CD14-positive monocyte (primary cell): Measurements from ENCODE around the gene CLN5. TPM values are rescaled to one million over a fixed set of nuclear protein-coding genes. Genes with fewer than 3 reads are reported as not detected.
"Not testable (repeated sequence)": the region's sequence is repeated elsewhere in the genome, so short reads cannot be mapped to it uniquely, and the experiment has no call there.

ENCODE experiments used
- DNase-seq, 3 donors: peaks; one replicate each; pipeline ENCODE4 v3.0.0-alpha.2; 2011 to 2022
- H2AFZ ChIP-seq: 2 replicates; pipeline ENCODE4 v1.6.0; 2012; ENCODE audit warnings: mild to moderate bottlenecking, low read depth, low read length, inconsistent platforms; ENCODE audit not compliant: insufficient read depth, poor library complexity, severe bottlenecking
- H3K27ac ChIP-seq, 2 donors: 1 replicate in 1 of 2; 2 replicates in 1 of 2; pipeline ENCODE4 v1.5.1; 2012 to 2013; ENCODE audit warnings: low read length in 2 of 2, control low read depth in 1 of 2, inconsistent platforms in 1 of 2, low read depth in 1 of 2, mild to moderate bottlenecking in 1 of 2
- H3K27me3 ChIP-seq, 2 donors: one replicate each; pipeline versions ENCODE4 v1.6.0 to v1.6.1; 2011 to 2013; ENCODE audit warnings: low read length in 2 of 2; ENCODE audit not compliant: control insufficient read depth in 2 of 2, insufficient read depth in 2 of 2
- H3K36me3 ChIP-seq, 2 donors: replicated peaks in 1 of 2; 1 replicate in 1 of 2; 2 replicates in 1 of 2; pipeline versions ENCODE4 v1.5.1 to v1.6.1; 2012 to 2013; ENCODE audit warnings: low read length in 2 of 2, control low read depth in 1 of 2, inconsistent platforms in 1 of 2, mild to moderate bottlenecking in 1 of 2; ENCODE audit not compliant: insufficient read depth in 2 of 2, control insufficient read depth in 1 of 2
- H3K4me1 ChIP-seq, 2 donors: 1 replicate in 1 of 2; 2 replicates in 1 of 2; pipeline versions ENCODE4 v1.5.1 to v1.6.1; 2012 to 2013; ENCODE audit warnings: low read length in 2 of 2, control low read depth in 1 of 2, inconsistent platforms in 1 of 2, mild to moderate bottlenecking in 1 of 2, moderate library complexity in 1 of 2; ENCODE audit not compliant: insufficient read depth in 2 of 2, control insufficient read depth in 1 of 2
- H3K4me2 ChIP-seq: replicated peaks from 2 replicates; pipeline ENCODE3; 2012; ENCODE audit warnings: low read length, moderate library complexity, mild to moderate bottlenecking; ENCODE audit not compliant: poor library complexity, severe bottlenecking; ENCODE audit errors: extremely low read depth
- H3K4me3 ChIP-seq, 3 experiments: fragments of 200-600 bp in 1 of 3; sonication (generic) in 1 of 3; replicated peaks in 1 of 3; 1 replicate in 2 of 3; 2 replicates in 1 of 3; pipeline ENCODE4 v1.5.1; 2011 to 2013; ENCODE audit warnings: low read length in 3 of 3, mild to moderate bottlenecking in 3 of 3, control low read depth in 2 of 3, low read depth in 2 of 3, inconsistent platforms in 1 of 3, moderate library complexity in 1 of 3
- H3K79me2 ChIP-seq: 2 replicates; pipeline ENCODE4 v1.6.0; 2012; ENCODE audit warnings: mild to moderate bottlenecking, control low read depth, inconsistent platforms, low read length, moderate library complexity; ENCODE audit not compliant: insufficient read depth
- H3K9ac ChIP-seq: 2 replicates; pipeline ENCODE4 v1.6.0; 2017; ENCODE audit warnings: low read length, mild to moderate bottlenecking; ENCODE audit not compliant: insufficient read depth, poor library complexity, severe bottlenecking
- H3K9me3 ChIP-seq, 2 donors: replicated peaks in 1 of 2; 1 replicate in 1 of 2; 2 replicates in 1 of 2; pipeline versions ENCODE4 v1.5.1 to v1.6.1; 2012 to 2013; ENCODE audit warnings: low read length in 2 of 2, control low read depth in 1 of 2; ENCODE audit not compliant: control insufficient read depth in 1 of 2, insufficient read depth in 1 of 2
- H4K20me1 ChIP-seq: 2 replicates; pipeline ENCODE4 v1.6.0; 2012; ENCODE audit warnings: mild to moderate bottlenecking, low read length, control low read depth, moderate library complexity; ENCODE audit not compliant: insufficient read depth
- H3K27ac Mint-ChIP-seq, 7 donors: one replicate each; pipeline ENCODE4 v1.8.0; 2020; ENCODE audit warnings: mild to moderate bottlenecking in 7 of 7, mixed read lengths in 7 of 7, moderate library complexity in 6 of 7, inconsistent platforms in 2 of 7
- H3K27me3 Mint-ChIP-seq, 3 donors: one replicate each; pipeline ENCODE4 v1.8.0; 2021 to 2022; ENCODE audit warnings: low read depth in 3 of 3, mild to moderate bottlenecking in 3 of 3, mixed read lengths in 3 of 3, moderate library complexity in 3 of 3, inconsistent platforms in 1 of 3
- H3K36me3 Mint-ChIP-seq, 2 donors: one replicate each; pipeline ENCODE4 v1.8.0; 2020; ENCODE audit warnings: mixed read lengths in 2 of 2, inconsistent platforms in 1 of 2, mild to moderate bottlenecking in 1 of 2
- H3K4me1 Mint-ChIP-seq: one replicate; pipeline ENCODE4 v1.8.0; 2020; ENCODE audit warnings: mild to moderate bottlenecking, mixed read lengths
- H3K4me3 Mint-ChIP-seq, 2 donors: one replicate each; pipeline ENCODE4 v1.8.0; 2020; ENCODE audit warnings: mild to moderate bottlenecking in 2 of 2, mixed read lengths in 2 of 2, moderate library complexity in 1 of 2
- H3K9me3 Mint-ChIP-seq, 7 donors: one replicate each; pipeline ENCODE4 v1.8.0; 2020 to 2022; ENCODE audit warnings: mixed read lengths in 7 of 7, mild to moderate bottlenecking in 6 of 7, moderate library complexity in 6 of 7, inconsistent platforms in 2 of 7
- CTCF ChIP-seq: fragments of 200-600 bp; IDR thresholded peaks from one replicate; pipeline ENCODE4 v1.8.0; 2022; ENCODE audit warnings: antibody characterized with exemption, mild to moderate bottlenecking
- WGBS: methylation state at CpG from one replicate; pipeline ENCODE4 v1.1.5; 2013; ENCODE audit warnings: missing lambda C conversion rate; ENCODE audit not compliant: insufficient coverage; 5-methylcytosine and 5-hydroxymethylcytosine counted together
- intact Hi-C, 2 donors: fragments of 100-400 bp; cut with micrococcal nuclease; formaldehyde crosslinking; loops; one replicate each; pipeline versions ENCODE4 v1.15.0 to v1.15.1; 2023
- polyA plus RNA-seq, 3 donors: library from polyadenylated mRNA; depleted of rRNA in 1 of 3; unstranded in 2 of 3; stranded (reverse) in 1 of 3; fragments of 300-500 nt in 2 of 3; fragments of >200 nt in 1 of 3; fragmentation: Illumina TruSeq in 2 of 3; gene quantifications; 1 replicate in 2 of 3; 2 replicates in 1 of 3; pipeline ENCODE4 v1.2.3, GENCODE V29; 2012 to 2021

The CLN5 gene
- polyA plus RNA-seq, 3 donors = 9.8 to 22.1 (median 21.5) TPM

- peaks cover 0 to 4% of the 10 kb centered on the region in 2 donors for H3K4me1 ChIP-seq
- WGBS = no CpG with 5 or more reads among the region's 4 CpGs
- H3K79me2 ChIP-seq = no peaks in the 10 kb centered on the region
- TF ChIP-seq CTCF = no peak
- no peaks in the 10 kb centered on the region for H3K36me3 ChIP-seq
- peak in 1 of 3 donors; percentile 31 for DNase-seq
- H3K27ac ChIP-seq = peak overlapping the region in 1 of 2 donors; percentile 45
- no peak overlapping the region for H3K4me3 Mint-ChIP-seq
- peaks cover 3% of the 10 kb centered on the region for H3K4me1 Mint-ChIP-seq
- no peak overlapping the region for H3K4me2 ChIP-seq
- H3K27me3 ChIP-seq = no peaks in the 10 kb centered on the region
- no peak overlapping the region for H3K4me3 ChIP-seq
- H3K9ac ChIP-seq = no peak overlapping the region
- no peaks in the 10 kb centered on the region for H3K36me3 Mint-ChIP-seq
- no peak overlapping the region for H2AFZ ChIP-seq
- peaks cover 23 to 24% of the 10 kb centered on the region in 2 donors for H3K9me3 ChIP-seq
- intact Hi-C loops = loop anchor here in 1 of 2 donors (5.0 kb wide), 1 partner anchor 37 kb away; no protein-coding TSS in a partner anchor
- peak overlapping the region in 3 of 7 donors; percentile 43 to 52 (median 46) for H3K27ac Mint-ChIP-seq
- H3K27me3 Mint-ChIP-seq = peaks cover 0 to 5% (median 1%) of the 10 kb centered on the region in 3 donors
- H4K20me1 ChIP-seq = no peaks in the 10 kb centered on the region
- peaks cover 18 to 37% (median 31%) of the 10 kb centered on the region in 7 donors for H3K9me3 Mint-ChIP-seq
These were observed 32.9 kb upstream of the CLN5 start for GRCh38 chr13:76958841-76959432.

GRCh38 chr13:76959734-76960133 lies 32.1 kb upstream of the CLN5 start:
- not testable (repeated sequence) for H3K4me3 ChIP-seq, H3K36me3 ChIP-seq, H4K20me1 ChIP-seq, H3K27me3 ChIP-seq, H3K9ac ChIP-seq, H3K79me2 ChIP-seq, H3K4me1 ChIP-seq, H3K27ac Mint-ChIP-seq, H3K4me3 Mint-ChIP-seq, H3K27me3 Mint-ChIP-seq, H3K4me1 Mint-ChIP-seq, H3K36me3 Mint-ChIP-seq, H2AFZ ChIP-seq, H3K27ac ChIP-seq, H3K4me2 ChIP-seq, DNase-seq
- intact Hi-C loops = loop anchor here in 1 of 2 donors (5.0 kb wide), 1 partner anchor 37 kb away; no protein-coding TSS in a partner anchor
- H3K9me3 Mint-ChIP-seq = peaks cover 18 to 37% (median 31%) of the 10 kb centered on the region in 7 donors
- H3K9me3 ChIP-seq = peaks cover 23 to 24% of the 10 kb centered on the region in 2 donors
